SKM-1 treated with dmso at 0.1 percent for 144 hours (cell line): ENCODE data around the gene D2HGDH.
"Not testable (repeated sequence)": the region's sequence is repeated elsewhere in the genome, so short reads cannot be mapped to it uniquely, and the experiment has no call there.

Experiments used
- DNase-seq: peaks from one replicate; lab custom pipeline; 2025; ENCODE audit not compliant: unreplicated experiment; lab: John Stamatoyannopoulos, UW

The D2HGDH gene

GRCh38 chr2:241817821-241818215 lies 83.4 kb downstream of the D2HGDH start:
- not testable (repeated sequence) for DNase-seq
